ENCODE results near the gene TNFRSF1A. TPM values are rescaled to one million over a fixed set of nuclear protein-coding genes. Genes with fewer than 3 reads are reported as not detected.

The TNFRSF1A gene
- total and polyA plus RNA-seq, 9 of the 15 experiments (the other 6 are each of a cell fraction or from before 2014, with no cell fraction given), result 0.76 to 43.5 (median 30.0) TPM

- peak; percentile 100 for TF ChIP-seq KDM1A (IDR thresholded peaks at IDR 0.05)
- no peak for TF ChIP-seq BRCA1 (IDR thresholded peaks at IDR 0.05)
- no peak for TF ChIP-seq BRCA1 (CRISPR knock-in tag; IDR thresholded peaks at IDR 0.05)
- TF ChIP-seq HOMEZ (CRISPR knock-in tag; IDR thresholded peaks at IDR 0.05), result no peak
- no peak for TF ChIP-seq ZBTB7A (IDR thresholded peaks at IDR 0.05; ENCODE audit: borderline replicate concordance, control insufficient read depth, low read depth, low read length)
- peak; percentile 87 for TF ChIP-seq TAL1 (IDR thresholded peaks at IDR 0.05)
- TF ChIP-seq TEAD4 (IDR thresholded peaks at IDR 0.05; ENCODE audit: low read length), result peak; percentile 92
- TF ChIP-seq TEAD4 (CRISPR knock-in tag; IDR thresholded peaks at IDR 0.05; ENCODE audit: borderline replicate concordance), result no peak
- no peak for TF ChIP-seq ARID3B (CRISPR knock-in tag; IDR thresholded peaks at IDR 0.05; ENCODE audit: borderline replicate concordance)
- no peak for TF ChIP-seq STAG1 (CRISPR knock-in tag; IDR thresholded peaks at IDR 0.05; ENCODE audit: borderline replicate concordance)
- no peak for TF ChIP-seq ILK (tag; IDR thresholded peaks at IDR 0.05; ENCODE audit: borderline replicate concordance, low read depth)
- peak; percentile 77; the same call in 1 of the 2 replicates for TF ChIP-seq ZNF589 (CRISPR knock-in tag; IDR thresholded peaks at IDR 0.05; ENCODE audit: low read depth)
- TF ChIP-seq ZNF778 (CRISPR knock-in tag; IDR thresholded peaks at IDR 0.05), result no peak
- TF ChIP-seq NBN (IDR thresholded peaks at IDR 0.05; ENCODE audit: low read depth), result peak; percentile 34; the same call in 1 of the 2 replicates
- peak; percentile 63; the same call in 1 of the 2 replicates for TF ChIP-seq TOE1 (IDR thresholded peaks at IDR 0.05; ENCODE audit: borderline replicate concordance)
- no peak for TF ChIP-seq TOE1 (CRISPR knock-in tag; IDR thresholded peaks at IDR 0.05; ENCODE audit: borderline replicate concordance, low read depth)
- TF ChIP-seq POLR2AphosphoS5 (IDR thresholded peaks at IDR 0.05; ENCODE audit: control insufficient read depth, insufficient read depth, low read depth, low read length), result peak; percentile 88
- TF ChIP-seq ZNF133 (CRISPR knock-in tag; IDR thresholded peaks at IDR 0.05), result no peak
- TF ChIP-seq BACH1 (tag; IDR thresholded peaks at IDR 0.05), result 0 out of 2 replicates have a peak, but pooled peaks have one; percentile 45
- TF ChIP-seq ARNT (IDR thresholded peaks at IDR 0.05), result peak; percentile 72 to 83; a peak in 3 of 4 replicates
These were observed 3.6 kb upstream of the TNFRSF1A start (continued) for GRCh38 chr12:6345319-6346091.

All from K562 (cell line).